Activated naive CD4-positive, alpha-beta T cell treated with Interleukin-2 at 50 U/mL for 16 hours (primary cell): ENCODE measurements around the gene CNNM2.
A peak's percentile ranks its signal among the peaks of the same experiment; 100 is the strongest.

Source experiments
- DNase-seq: peaks from one replicate; pipeline ENCODE4 v3.0.0-alpha.2; 2020

Gene CNNM2

GRCh38 chr10:102917962-102918816 lies at the start of gene CNNM2:
Gene CNNM2, plus strand, starts transcription at chr10:102918294. Its CDS starts 187 bp downstream, at chr10:102918481.
- DNase-seq = peak; percentile 100

- no peak for DNase-seq
Observed at GRCh38 chr10:102868911-102869257, 49.2 kb upstream of the CNNM2 start.

GRCh38 chr10:102869258-102870198 lies 48.6 kb upstream of the CNNM2 start, which contains the start of gene AS3MT:
Gene AS3MT, plus strand, starts transcription at chr10:102869470. Its CDS starts 123 bp downstream, at chr10:102869593.
- no peak for DNase-seq

- DNase-seq = no peak
Observed at GRCh38 chr10:102870221-102870620, 47.9 kb upstream of the CNNM2 start.

- no peak for DNase-seq
Observed at GRCh38 chr10:102872163-102872562, 45.9 kb upstream of the CNNM2 start.

GRCh38 chr10:102876747-102877153 lies 41.3 kb upstream of the CNNM2 start:
- no peak for DNase-seq

- no peak for DNase-seq
Observed at GRCh38 chr10:102878629-102879028, 39.5 kb upstream of the CNNM2 start.

GRCh38 chr10:102880256-102880655 lies 37.8 kb upstream of the CNNM2 start:
- no peak for DNase-seq

GRCh38 chr10:102888048-102888447 lies 30.0 kb upstream of the CNNM2 start:
- no peak for DNase-seq

- DNase-seq = no peak
Observed at GRCh38 chr10:102894466-102895213, 23.5 kb upstream of the CNNM2 start.

GRCh38 chr10:102900006-102900405 lies 18.1 kb upstream of the CNNM2 start:
- no peak for DNase-seq

- DNase-seq = no peak
Observed at GRCh38 chr10:102904346-102904745, 13.7 kb upstream of the CNNM2 start.

- no peak for DNase-seq
Observed at GRCh38 chr10:102906507-102906906, 11.6 kb upstream of the CNNM2 start.

- DNase-seq = no peak
Observed at GRCh38 chr10:102914781-102915180, 3.3 kb upstream of the CNNM2 start.

GRCh38 chr10:102916173-102916572 lies 1.9 kb upstream of the CNNM2 start:
- DNase-seq = no peak

GRCh38 chr10:102917314-102917961 lies 656 bp upstream of the CNNM2 start:
- peak; percentile 85 for DNase-seq

GRCh38 chr10:102918817-102919245 lies 737 bp downstream of the CNNM2 start:
- DNase-seq = peak; percentile 48

- peak; percentile 15 for DNase-seq
Observed at GRCh38 chr10:102919246-102919959, 1.3 kb downstream of the CNNM2 start.

GRCh38 chr10:102919992-102920739 lies 2.1 kb downstream of the CNNM2 start:
- no peak for DNase-seq

- no peak for DNase-seq
Observed at GRCh38 chr10:102923601-102924000, 5.5 kb downstream of the CNNM2 start.

GRCh38 chr10:102926842-102927241 lies 8.7 kb downstream of the CNNM2 start:
- DNase-seq = no peak
